ENCODE data around the gene MED25. TPM values are rescaled to one million over a fixed set of nuclear protein-coding genes. Genes with fewer than 3 reads are reported as not detected.

Gene MED25
- total and polyA plus RNA-seq, 2 of the 4 experiments (the other 2 are of a cell fraction): 4.7 to 38.5 TPM

DNA sequence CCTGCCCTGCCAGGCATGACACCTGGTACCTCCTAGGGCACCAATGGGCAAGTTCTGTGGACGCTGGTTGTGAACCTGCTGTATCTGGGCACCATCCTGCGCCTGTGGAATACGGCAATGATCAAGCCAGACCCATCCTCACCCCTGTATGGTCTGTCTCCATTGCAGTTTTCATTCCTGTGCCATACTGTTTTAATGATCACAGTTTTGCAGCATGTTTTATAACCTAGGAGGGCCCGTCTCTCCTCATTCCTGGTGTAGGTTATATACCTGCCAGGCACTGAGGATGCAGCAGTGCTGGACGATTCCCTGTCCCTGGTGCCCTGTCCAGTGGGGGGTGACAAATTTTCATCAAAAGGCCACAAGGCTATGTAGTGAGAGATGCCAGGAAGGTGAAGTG lies 65.0 kb downstream of the MED25 start:
- H3K9ac ChIP-seq (ENCODE audit: low read depth, low read length): no peak overlapping the region
- no peak overlapping the region for H3K4me3 ChIP-seq (ENCODE audit: insufficient read depth, low read depth, low read length)
- no peak overlapping the region for H3K14ac ChIP-seq (replicated peaks; ENCODE audit: low read depth, low read length)
- H4K91ac ChIP-seq (ENCODE audit: insufficient read depth, low read depth, low read length): no peak overlapping the region
- H2BK120ac ChIP-seq (ENCODE audit: low read depth, low read length): no peak overlapping the region
- in situ Hi-C loops (cut with MboI; ENCODE audit: low sequenced_read_pairs): no loop called here
- no TSS peak for BruUV-seq (replicated peaks)
- H2BK15ac ChIP-seq (ENCODE audit: low read depth, low read length): no peak overlapping the region
- H2AFZ ChIP-seq (replicated peaks; ENCODE audit: low read length, poor library complexity): no peak overlapping the region
- H4K20me1 ChIP-seq (ENCODE audit: insufficient read depth, low read length): no peaks in the 10 kb centered on the region; the same call in 1 of the 2 replicates
- ChIA-PET CTCF (no interaction called here), POLR2A (ENCODE audit: unreplicated experiment) (no interaction called here)
- H3K4me2 ChIP-seq (ENCODE audit: low read depth, low read length): no peak overlapping the region
- H3K23ac ChIP-seq (ENCODE audit: low read depth, low read length): no peak overlapping the region
- no peak overlapping the region for H2BK20ac ChIP-seq (ENCODE audit: low read depth, low read length)
- H3K36me3 ChIP-seq (ENCODE audit: control insufficient read depth, insufficient read depth, low read length): peaks cover 61% of the 10 kb centered on the region
- DNase-seq: no peak
- H4K8ac ChIP-seq (ENCODE audit: low read depth in 2 of 2, low read length in 2 of 2): no peak overlapping the region
- peaks cover 12 to 26% of the 10 kb centered on the region in 2 experiments; a peak in 3 of 4 replicates for H3K79me1 ChIP-seq (ENCODE audit: low read depth in 1 of 2, low read length in 2 of 2)
- intact Hi-C loops (cut with micrococcal nuclease): no loop called here
- no peak overlapping the region for H3K27ac ChIP-seq (ENCODE audit: insufficient read depth, low read length)
- H3K4ac ChIP-seq (ENCODE audit: low read depth, low read length): no peak overlapping the region
- no peak overlapping the region for H3K56ac ChIP-seq (ENCODE audit: extremely low read depth, insufficient read depth, low read length)
- H2AK9ac ChIP-seq (replicated peaks; ENCODE audit: low read depth, low read length, poor library complexity): no peak overlapping the region
- no peak overlapping the region for H2BK5ac ChIP-seq (ENCODE audit: low read depth, low read length, poor library complexity, severe bottlenecking)
- H4K5ac ChIP-seq (ENCODE audit: low read depth, low read length): no peak overlapping the region
- dilution Hi-C loops (cut with HindIII; ENCODE audit: low sequenced_read_pairs, unreplicated experiment): no loop called here
- WGBS, 2 experiments (ENCODE audit: extremely low coverage in 2 of 2, insufficient read length in 1 of 2): 90% methylated on average over 4 of the region's 5 CpGs; no CpG with 5 or more reads in 1 of the 2 experiments
- no peak for ATAC-seq (ENCODE audit: low read depth)
- no peak overlapping the region for H3K18ac ChIP-seq (ENCODE audit: low read depth, low read length)
- H3K4me1 ChIP-seq (ENCODE audit: control insufficient read depth, insufficient read depth, low read length): peaks cover 4% of the 10 kb centered on the region
- H3K27me3 ChIP-seq (ENCODE audit: control insufficient read depth, insufficient read depth, low read length): no peaks in the 10 kb centered on the region
- no peak overlapping the region for H2AK5ac ChIP-seq (ENCODE audit: low read depth, low read length)
- H3K9me1 ChIP-seq (ENCODE audit: insufficient read depth, low read length): peaks cover 6% of the 10 kb centered on the region; the same call in 1 of the 2 replicates
- TF ChIP-seq ELK1 (IDR thresholded peaks at IDR 0.05; ENCODE audit: borderline replicate concordance, low read depth, low read length) (no peak), MAZ (IDR thresholded peaks at IDR 0.05; ENCODE audit: borderline replicate concordance, low read depth, low read length) (no peak), USF2 (IDR thresholded peaks at IDR 0.05; ENCODE audit: low read depth, low read length) (no peak), MXI1 (IDR thresholded peaks at IDR 0.05; ENCODE audit: borderline replicate concordance, low read depth, low read length) (no peak), CHD1 (IDR thresholded peaks at IDR 0.05; ENCODE audit: low read depth, low read length) (no peak), CEBPB (IDR thresholded peaks at IDR 0.05; ENCODE audit: low read depth, low read length) (no peak), BHLHE40 (IDR thresholded peaks at IDR 0.05; ENCODE audit: low read depth, low read length) (no peak), RCOR1 (IDR thresholded peaks at IDR 0.05; ENCODE audit: insufficient replicate concordance, low read length) (no peak), RFX5 (IDR thresholded peaks at IDR 0.05; ENCODE audit: low read depth, low read length) (no peak), RAD21 (IDR thresholded peaks at IDR 0.05; ENCODE audit: low read length) (no peak), NFE2L2 (IDR thresholded peaks at IDR 0.05; ENCODE audit: low read depth, low read length) (no peak), FOS (IDR thresholded peaks at IDR 0.05; ENCODE audit: low read depth, low read length) (no peak), MAFK (IDR thresholded peaks at IDR 0.05; ENCODE audit: low read depth, low read length) (no peak), CTCF (conservative IDR thresholded peaks at IDR 0.05; ENCODE audit: low read depth, low read length) (no peak), SMC3 (IDR thresholded peaks at IDR 0.05; ENCODE audit: low read depth, low read length) (no peak), POLR2A (IDR thresholded peaks at IDR 0.05; ENCODE audit: low read depth, low read length) (no peak)
- H3K9me3 ChIP-seq (ENCODE audit: control insufficient read depth, insufficient read depth, low read length): peaks cover 6% of the 10 kb centered on the region; the same call in 1 of the 2 replicates

Data from IMR-90 (cell line).